HepG2 (cell line): ENCODE results near the gene GGNBP2.

Experiments used
- KAT2B ChIP-seq: fragments of 150-350 bp; IDR thresholded peaks from 2 replicates; pipeline ENCODE4 v1.6.1; 2014; ENCODE audit warnings: low read depth, low read length, borderline replicate concordance
- PCBP1 ChIP-seq: fragments of 200-400 bp; formaldehyde crosslinking; IDR thresholded peaks from 2 replicates; pipeline ENCODE4 v1.6.1; 2017; ENCODE audit warnings: mild to moderate bottlenecking, low read depth, low read length, borderline replicate concordance
- POLR2A ChIP-seq, 2 experiments: IDR thresholded peaks; 2 replicates each; pipeline ENCODE4 v1.6.1; 2011; ENCODE audit warnings: low read depth in 2 of 2, low read length in 2 of 2, mild to moderate bottlenecking in 1 of 2, moderate library complexity in 1 of 2; ENCODE audit not compliant: insufficient read depth in 1 of 2
- SMC3 ChIP-seq: IDR thresholded peaks from 2 replicates; pipeline ENCODE4 v1.6.1; 2011; ENCODE audit warnings: low read length, improper control_type of control experiment
- ZNF24 ChIP-seq: fragments of 450-650 bp; IDR thresholded peaks from 2 replicates; pipeline ENCODE4 v1.6.1; 2017; ENCODE audit warnings: antibody characterized with exemption, mild to moderate bottlenecking
- ZNF557 ChIP-seq: sonication (generic); formaldehyde crosslinking; IDR thresholded peaks from 2 replicates; pipeline ENCODE4 v1.4.0; 2020; ENCODE audit warnings: missing genetic modification reagents
- ZNF749 ChIP-seq: sonication (generic); formaldehyde crosslinking; IDR thresholded peaks from 2 replicates; pipeline ENCODE4 v1.8.0; 2022; ENCODE audit warnings: mild to moderate bottlenecking, missing genetic modification reagents, moderate library complexity, borderline replicate concordance
- TF ChIP-seq, protein P1 (sequence below): sonication (generic); formaldehyde crosslinking; IDR thresholded peaks from 2 replicates; pipeline ENCODE4 v1.5.0; 2020; ENCODE audit warnings: mild to moderate bottlenecking, missing genetic modification reagents, moderate library complexity

DNA sequence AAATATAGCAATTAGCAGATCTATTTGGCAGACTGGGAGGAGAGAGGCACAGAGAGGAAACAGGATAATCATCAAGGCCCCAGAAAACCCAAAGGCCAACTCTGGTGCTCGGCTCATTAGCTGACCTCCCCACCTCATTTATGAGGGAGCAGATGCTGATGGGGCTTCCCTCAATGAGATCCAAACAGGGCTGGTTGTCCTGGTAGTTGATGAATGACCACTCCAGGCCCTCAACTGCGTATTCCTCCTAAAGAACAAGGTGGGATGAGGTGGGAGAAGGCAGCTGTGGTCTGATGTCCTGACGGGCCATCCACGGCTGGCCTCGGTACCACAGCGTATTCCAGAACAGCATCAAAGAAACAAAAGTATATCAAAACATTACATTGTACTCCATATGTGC, 37.5 kb upstream of the GGNBP2 start:
- TF ChIP-seq PCBP1 (no peak), SMC3 (no peak), POLR2A (IDR thresholded peaks at IDR 0.05; ENCODE audit: insufficient read depth in 1 of 2, low read depth in 2 of 2, low read length in 2 of 2) (no peak), ZNF749 (no peak), KAT2B (no peak), ZNF24 (no peak), ZNF557 (CRISPR knock-in tag) (no peak)
- TF ChIP-seq, protein P1, sequence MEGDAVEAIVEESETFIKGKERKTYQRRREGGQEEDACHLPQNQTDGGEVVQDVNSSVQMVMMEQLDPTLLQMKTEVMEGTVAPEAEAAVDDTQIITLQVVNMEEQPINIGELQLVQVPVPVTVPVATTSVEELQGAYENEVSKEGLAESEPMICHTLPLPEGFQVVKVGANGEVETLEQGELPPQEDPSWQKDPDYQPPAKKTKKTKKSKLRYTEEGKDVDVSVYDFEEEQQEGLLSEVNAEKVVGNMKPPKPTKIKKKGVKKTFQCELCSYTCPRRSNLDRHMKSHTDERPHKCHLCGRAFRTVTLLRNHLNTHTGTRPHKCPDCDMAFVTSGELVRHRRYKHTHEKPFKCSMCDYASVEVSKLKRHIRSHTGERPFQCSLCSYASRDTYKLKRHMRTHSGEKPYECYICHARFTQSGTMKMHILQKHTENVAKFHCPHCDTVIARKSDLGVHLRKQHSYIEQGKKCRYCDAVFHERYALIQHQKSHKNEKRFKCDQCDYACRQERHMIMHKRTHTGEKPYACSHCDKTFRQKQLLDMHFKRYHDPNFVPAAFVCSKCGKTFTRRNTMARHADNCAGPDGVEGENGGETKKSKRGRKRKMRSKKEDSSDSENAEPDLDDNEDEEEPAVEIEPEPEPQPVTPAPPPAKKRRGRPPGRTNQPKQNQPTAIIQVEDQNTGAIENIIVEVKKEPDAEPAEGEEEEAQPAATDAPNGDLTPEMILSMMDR = no peak
